Stomach (tissue), 9 donors: Measurements from ENCODE around the gene NKAPL. TPM values are rescaled to one million over a fixed set of nuclear protein-coding genes. Genes with fewer than 3 reads are reported as not detected.

Experiments used
- DNase-seq, 2 donors: peaks; one replicate each; pipeline versions ENCODE4 v3.0.0 to v3.0.0-alpha.2; 2013 to 2019
- H3K27ac ChIP-seq, 5 donors: fragments of 200-600 bp in 4 of 5; sonication (generic) in 4 of 5; one replicate each; pipeline ENCODE4 v1.5.1; 2013 to 2019; ENCODE audit warnings: mild to moderate bottlenecking in 1 of 5, moderate library complexity in 1 of 5
- H3K27me3 ChIP-seq, 3 donors: fragments of 200-600 bp; sonication (generic); one replicate each; pipeline ENCODE4 v1.5.1; 2017 to 2019; ENCODE audit warnings: mixed run types in 1 of 3
- H3K36me3 ChIP-seq, 4 donors: fragments of 200-600 bp; sonication (generic); 1 replicate in 3 of 4; 2 replicates in 1 of 4; pipeline ENCODE4 v1.5.1; 2016 to 2019
- H3K4me1 ChIP-seq, 4 donors: fragments of 200-600 bp; sonication (generic); one replicate each; pipeline ENCODE4 v1.5.1; 2016 to 2019
- H3K4me3 ChIP-seq, 4 donors: fragments of 200-600 bp; sonication (generic) in 3 of 4; one replicate each; pipeline ENCODE4 v1.5.1; 2016 to 2019; ENCODE audit warnings: mild to moderate bottlenecking in 1 of 4
- H3K9me3 ChIP-seq, 4 donors: fragments of 200-600 bp; sonication (generic); one replicate each; pipeline ENCODE4 v1.5.1; 2016 to 2019
- CTCF ChIP-seq, 7 experiments: fragments of 450-650 bp in 4 of 7; fragments of 200-600 bp in 3 of 7; sonication (generic) in 3 of 7; IDR thresholded peaks; one replicate each; pipeline ENCODE4 v1.5.1; 2016 to 2019; ENCODE audit warnings: antibody characterized with exemption in 7 of 7, control low read depth in 2 of 7, mild to moderate bottlenecking in 1 of 7
- EP300 ChIP-seq: sonication (generic); formaldehyde crosslinking; IDR thresholded peaks from one replicate; pipeline ENCODE4 v1.6.1; 2017; ENCODE audit warnings: antibody characterized with exemption
- POLR2A ChIP-seq, 4 donors: fragments of 450-650 bp; IDR thresholded peaks; one replicate each; pipeline ENCODE4 v1.6.1; 2016; ENCODE audit warnings: antibody characterized with exemption in 4 of 4, control low read depth in 2 of 4, mild to moderate bottlenecking in 1 of 4, moderate library complexity in 1 of 4
- POLR2AphosphoS5 ChIP-seq, 3 donors: sonication (generic); formaldehyde crosslinking; IDR thresholded peaks; one replicate each; pipeline ENCODE4 v1.6.1; 2016; ENCODE audit warnings: antibody characterized with exemption in 3 of 3
- WGBS, 5 donors: extraction: QIAGEN DNeasy Blood & Tissue Kit in 3 of 5; methylation state at CpG; one replicate each; pipeline versions ENCODE4 v1.1.5 to v1.1.7; 2013 to 2018; 5-methylcytosine and 5-hydroxymethylcytosine counted together
- intact Hi-C: fragments of 100-400 bp; cut with DNase I; formaldehyde crosslinking; loops from one replicate; pipeline ENCODE4 v1.15.1; 2023; ENCODE audit warnings: low total_unique reads
- polyA plus RNA-seq, 3 donors: library from polyadenylated mRNA; stranded (reverse); fragments of 200-250 nt; gene quantifications; one replicate each; pipeline ENCODE4 v1.2.3, GENCODE V29; 2013
- total RNA-seq, 5 donors: library from RNA; depleted of rRNA; stranded (reverse); fragments of >200 nt; gene quantifications; one replicate each; pipeline versions ENCODE4 v1.1.0 to v1.2.3, GENCODE V29; 2014 to 2016
- donor health status: healthy with polysubstance abuse.
- donor health status: Bipolar disorder and iron deficiency.
- donor health status: healthy.

Gene NKAPL
- total and polyA plus RNA-seq, 8 donors = 0.45 to 4.4 (median 0.87) TPM; not detected in 3

GRCh38 chr6:28266563-28266961 is 7.5 kb downstream of the NKAPL start:
- 4 to 11% (median 6%) methylated on average over 5 of the region's 5 CpGs for WGBS, 5 donors
- DNase-seq = no peak
- H3K9me3 ChIP-seq = no peaks in the 10 kb centered on the region
- TF ChIP-seq EP300 = no peak
- no peak for TF ChIP-seq CTCF (IDR thresholded peaks at IDR 0.05)
- peaks cover 8 to 31% (median 20%) of the 10 kb centered on the region in 4 donors for H3K4me1 ChIP-seq
- H3K36me3 ChIP-seq = peaks cover 0 to 3% (median 0%) of the 10 kb centered on the region in 4 donors
- H3K27ac ChIP-seq = peak overlapping the region in 4 of 5 donors; percentile 72 to 91 (median 86)
- intact Hi-C loops = no loop called here
- no peaks in the 10 kb centered on the region for H3K27me3 ChIP-seq
- H3K4me3 ChIP-seq = peak overlapping the region; percentile 65 to 80 (median 72)

GRCh38 chr6:28266962-28267694 is 8.0 kb downstream of the NKAPL start, which contains the start of gene ZSCAN26:
Gene ZSCAN26 (plus strand): TSS chr6:28267143. CDS start chr6:28271920, 4,777 bp downstream.
- peak; percentile 71 to 96 for DNase-seq
- intact Hi-C loops = no loop called here
- Histone ChIP-seq H3K9me3 (no peaks in the 10 kb centered on the region), H3K4me1 (peaks cover 8 to 31% (median 20%) of the 10 kb centered on the region in 4 donors), H3K4me3 (peak within 1 kb of the TSS; percentile 65 to 80 (median 72)), H3K36me3 (peaks cover 2 to 9% (median 5%) of the 10 kb centered on the region in 4 donors), H3K27me3 (no peaks in the 10 kb centered on the region), H3K27ac (peak within 1 kb of the TSS; percentile 72 to 91 (median 85))
- WGBS, 5 donors = 0 to 1% (median 1%) methylated on average over 32 of the region's 32 CpGs
- TF ChIP-seq EP300 = no peak
- peak in 2 of 3 donors; percentile 71 to 81 for TF ChIP-seq POLR2AphosphoS5 (IDR thresholded peaks at IDR 0.05)
- TF ChIP-seq POLR2A (IDR thresholded peaks at IDR 0.05) = peak in 1 of 4 donors; percentile 15
- no peak for TF ChIP-seq CTCF (IDR thresholded peaks at IDR 0.05)

GRCh38 chr6:28267695-28268059 is 8.6 kb downstream of the NKAPL start:
- intact Hi-C loops = no loop called here
- Histone ChIP-seq H3K9me3 (no peaks in the 10 kb centered on the region), H3K27me3 (no peaks in the 10 kb centered on the region), H3K4me3 (peak overlapping the region; percentile 65 to 80 (median 72)), H3K4me1 (peaks cover 8 to 31% (median 20%) of the 10 kb centered on the region in 4 donors), H3K27ac (peak overlapping the region in 4 of 5 donors; percentile 72 to 91 (median 86)), H3K36me3 (peaks cover 8 to 14% (median 11%) of the 10 kb centered on the region in 4 donors)
- no peak for TF ChIP-seq CTCF (IDR thresholded peaks at IDR 0.05)
- TF ChIP-seq EP300 = no peak
- TF ChIP-seq POLR2AphosphoS5 (IDR thresholded peaks at IDR 0.05) = no peak
- no peak for TF ChIP-seq POLR2A (IDR thresholded peaks at IDR 0.05)
- DNase-seq = no peak
- WGBS, 5 donors = 0 to 7% (median 5%) methylated on average over 1 of the region's 1 CpG

GRCh38 chr6:28269492-28269891 is 10.4 kb downstream of the NKAPL start:
- H3K9me3 ChIP-seq = no peaks in the 10 kb centered on the region
- H3K27ac ChIP-seq = no peak overlapping the region
- intact Hi-C loops = no loop called here

GRCh38 chr6:28274888-28275287 is 15.8 kb downstream of the NKAPL start:
- H3K27ac ChIP-seq = no peak overlapping the region
- H3K4me1 ChIP-seq = no peaks in the 10 kb centered on the region
- no peak for TF ChIP-seq POLR2AphosphoS5 (IDR thresholded peaks at IDR 0.05)
- TF ChIP-seq EP300 = no peak
- TF ChIP-seq POLR2A (IDR thresholded peaks at IDR 0.05) = no peak
- no peak for TF ChIP-seq CTCF (IDR thresholded peaks at IDR 0.05)
- no peak overlapping the region for H3K4me3 ChIP-seq
- H3K27me3 ChIP-seq = no peaks in the 10 kb centered on the region
- intact Hi-C loops = no loop called here
- peaks cover 25 to 65% (median 60%) of the 10 kb centered on the region in 4 donors for H3K36me3 ChIP-seq
- H3K9me3 ChIP-seq = no peaks in the 10 kb centered on the region
- DNase-seq = no peak

More at GRCh38 chr6:28269492-28269891, 10.4 kb downstream of the NKAPL start:
- Histone ChIP-seq H3K4me3 (no peak overlapping the region), H3K36me3 (peaks cover 9 to 33% (median 29%) of the 10 kb centered on the region in 4 donors), H3K4me1 (peaks cover 8 to 31% (median 20%) of the 10 kb centered on the region in 4 donors), H3K27me3 (no peaks in the 10 kb centered on the region)
- no peak for DNase-seq
- TF ChIP-seq POLR2A (IDR thresholded peaks at IDR 0.05) = no peak
